Ishikawa (cell line): ENCODE measurements around the gene RPL4.

Source experiments
- CEBPB ChIP-seq: IDR thresholded peaks from 2 replicates; pipeline ENCODE4 v1.6.1; 2012
- CREB1 ChIP-seq: IDR thresholded peaks from 2 replicates; pipeline ENCODE4 v1.6.1; 2012; ENCODE audit warnings: low read depth
- EGR1 ChIP-seq: IDR thresholded peaks from 2 replicates; pipeline ENCODE4 v1.6.1; 2012
- EP300 ChIP-seq: IDR thresholded peaks from 2 replicates; pipeline ENCODE4 v1.6.1; 2012; ENCODE audit warnings: borderline replicate concordance
- FOXM1 ChIP-seq: IDR thresholded peaks from 2 replicates; pipeline ENCODE4 v1.6.1; 2012; ENCODE audit warnings: low read depth, borderline replicate concordance
- NFIC ChIP-seq: IDR thresholded peaks from 2 replicates; pipeline ENCODE4 v1.6.1; 2012
- RAD21 ChIP-seq: IDR thresholded peaks from 2 replicates; pipeline ENCODE4 v1.6.1; 2012; ENCODE audit warnings: low read depth
- TAF1 ChIP-seq: IDR thresholded peaks from 2 replicates; pipeline ENCODE4 v1.6.1; 2012; ENCODE audit warnings: low read depth, mild to moderate bottlenecking
- TCF12 ChIP-seq: IDR thresholded peaks from 2 replicates; pipeline ENCODE4 v1.6.1; 2012; ENCODE audit warnings: low read depth
- YY1 ChIP-seq: IDR thresholded peaks from 2 replicates; pipeline ENCODE4 v1.6.1; 2012; ENCODE audit warnings: low read depth
- ZBTB7A ChIP-seq: IDR thresholded peaks from 2 replicates; pipeline ENCODE4 v1.6.1; 2012; ENCODE audit warnings: low read depth
- TF ChIP-seq, protein P1 (sequence below): IDR thresholded peaks from 2 replicates; pipeline ENCODE4 v1.6.1; 2012; ENCODE audit warnings: low read depth, mild to moderate bottlenecking
- TF ChIP-seq, protein P2 (sequence below): IDR thresholded peaks from 2 replicates; pipeline ENCODE4 v1.6.1; 2012

DNA sequence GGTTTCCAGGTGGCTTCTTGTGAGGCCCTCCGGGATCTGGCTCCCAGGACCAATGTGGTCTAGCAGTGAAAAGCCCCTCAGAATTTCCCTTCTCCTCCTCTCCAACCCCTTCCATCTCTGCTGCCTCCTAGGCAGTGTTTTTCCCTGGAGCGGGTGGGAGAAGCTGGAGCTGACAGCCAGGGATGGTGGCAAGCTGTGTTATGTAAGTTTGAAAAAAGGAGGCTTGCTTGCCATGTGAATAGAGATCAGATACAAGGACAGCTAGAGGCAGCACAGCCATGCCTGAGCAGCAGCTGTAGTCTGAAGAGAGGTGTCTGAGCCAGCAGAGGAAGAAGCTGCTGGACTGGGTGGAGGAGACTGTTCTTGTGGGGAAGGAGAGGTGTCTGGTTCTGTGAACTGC lies 27.6 kb downstream of the RPL4 start:
- TF ChIP-seq EP300, result no peak
- TF ChIP-seq, protein P1, sequence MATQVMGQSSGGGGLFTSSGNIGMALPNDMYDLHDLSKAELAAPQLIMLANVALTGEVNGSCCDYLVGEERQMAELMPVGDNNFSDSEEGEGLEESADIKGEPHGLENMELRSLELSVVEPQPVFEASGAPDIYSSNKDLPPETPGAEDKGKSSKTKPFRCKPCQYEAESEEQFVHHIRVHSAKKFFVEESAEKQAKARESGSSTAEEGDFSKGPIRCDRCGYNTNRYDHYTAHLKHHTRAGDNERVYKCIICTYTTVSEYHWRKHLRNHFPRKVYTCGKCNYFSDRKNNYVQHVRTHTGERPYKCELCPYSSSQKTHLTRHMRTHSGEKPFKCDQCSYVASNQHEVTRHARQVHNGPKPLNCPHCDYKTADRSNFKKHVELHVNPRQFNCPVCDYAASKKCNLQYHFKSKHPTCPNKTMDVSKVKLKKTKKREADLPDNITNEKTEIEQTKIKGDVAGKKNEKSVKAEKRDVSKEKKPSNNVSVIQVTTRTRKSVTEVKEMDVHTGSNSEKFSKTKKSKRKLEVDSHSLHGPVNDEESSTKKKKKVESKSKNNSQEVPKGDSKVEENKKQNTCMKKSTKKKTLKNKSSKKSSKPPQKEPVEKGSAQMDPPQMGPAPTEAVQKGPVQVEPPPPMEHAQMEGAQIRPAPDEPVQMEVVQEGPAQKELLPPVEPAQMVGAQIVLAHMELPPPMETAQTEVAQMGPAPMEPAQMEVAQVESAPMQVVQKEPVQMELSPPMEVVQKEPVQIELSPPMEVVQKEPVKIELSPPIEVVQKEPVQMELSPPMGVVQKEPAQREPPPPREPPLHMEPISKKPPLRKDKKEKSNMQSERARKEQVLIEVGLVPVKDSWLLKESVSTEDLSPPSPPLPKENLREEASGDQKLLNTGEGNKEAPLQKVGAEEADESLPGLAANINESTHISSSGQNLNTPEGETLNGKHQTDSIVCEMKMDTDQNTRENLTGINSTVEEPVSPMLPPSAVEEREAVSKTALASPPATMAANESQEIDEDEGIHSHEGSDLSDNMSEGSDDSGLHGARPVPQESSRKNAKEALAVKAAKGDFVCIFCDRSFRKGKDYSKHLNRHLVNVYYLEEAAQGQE, result no peak
- no peak for TF ChIP-seq NFIC
- no peak for TF ChIP-seq TCF12
- no peak for TF ChIP-seq TAF1
- TF ChIP-seq YY1, result no peak
- no peak for TF ChIP-seq CEBPB
- TF ChIP-seq EGR1, result no peak
- TF ChIP-seq, protein P2, sequence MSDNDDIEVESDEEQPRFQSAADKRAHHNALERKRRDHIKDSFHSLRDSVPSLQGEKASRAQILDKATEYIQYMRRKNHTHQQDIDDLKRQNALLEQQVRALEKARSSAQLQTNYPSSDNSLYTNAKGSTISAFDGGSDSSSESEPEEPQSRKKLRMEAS, result no peak
- TF ChIP-seq FOXM1, result no peak
- TF ChIP-seq RAD21, result no peak
- no peak for TF ChIP-seq ZBTB7A
- TF ChIP-seq CREB1, result no peak
